OCI-LY7 (cell line): ENCODE data around the gene PIGW. TPM values are rescaled to one million over a fixed set of nuclear protein-coding genes. Genes with fewer than 3 reads are reported as not detected.

Experiments
- BruUV-seq: library from RNA; stranded (reverse); fragments of 400-500 nt; replicated peaks from 2 replicates; lab custom pipeline; 2021; lab: Mats Ljungman, UMichigan
- CTCF ChIA-PET: fragments of 300-600 bp; sonication (Branson Sonifier 250); formaldehyde crosslinking; loops from one replicate; lab custom pipeline; 2022; ENCODE audit warnings: antibody characterized with exemption; ENCODE audit not compliant: unreplicated experiment; lab: Charles Lee
- POLR2A ChIA-PET: fragments of 300-600 bp; sonication (Branson Sonifier 250); formaldehyde crosslinking; loops from one replicate; lab custom pipeline; 2022; ENCODE audit warnings: antibody characterized with exemption; lab: Charles Lee
- DNase-seq: peaks from one replicate; pipeline ENCODE4 v3.0.0-alpha.2; 2015; ENCODE audit warnings: low spot score
- H2AFZ ChIP-seq: fragments of 200-600 bp; sonication (generic), shearing (Covaris generic); 2 replicates; pipeline ENCODE4 v1.6.1; 2014; ENCODE audit warnings: mild to moderate bottlenecking, antibody characterized with exemption, low read length, moderate library complexity
- H3K27ac ChIP-seq: fragments of 200-600 bp; sonication (generic); 2 replicates; pipeline ENCODE4 v1.5.1; 2014; ENCODE audit warnings: mixed run types, low read depth, mild to moderate bottlenecking, moderate library complexity, low read length, inconsistent platforms; ENCODE audit not compliant: poor library complexity, severe bottlenecking
- H3K36me3 ChIP-seq: fragments of 200-600 bp; sonication (generic); 2 replicates; pipeline ENCODE4 v1.6.1; 2014; ENCODE audit warnings: mild to moderate bottlenecking, antibody characterized with exemption, low read length, moderate library complexity, mixed read lengths; ENCODE audit not compliant: insufficient read depth
- H3K4me1 ChIP-seq: fragments of 200-600 bp; sonication (generic); 2 replicates; pipeline ENCODE4 v1.5.1; 2014; ENCODE audit warnings: mild to moderate bottlenecking, low read length; ENCODE audit not compliant: insufficient read depth, poor library complexity, severe bottlenecking
- H3K4me2 ChIP-seq: fragments of 200-600 bp; sonication (generic); 2 replicates; pipeline ENCODE4 v1.6.1; 2014; ENCODE audit warnings: mild to moderate bottlenecking, low read length
- H3K4me3 ChIP-seq: fragments of 200-600 bp; sonication (generic); 2 replicates; pipeline ENCODE4 v1.5.1; 2014; ENCODE audit warnings: mild to moderate bottlenecking, low read depth, low read length; ENCODE audit not compliant: poor library complexity, severe bottlenecking
- H3K79me2 ChIP-seq: fragments of 200-600 bp; sonication (generic); 2 replicates; pipeline ENCODE4 v1.6.1; 2016; ENCODE audit warnings: low read depth, mild to moderate bottlenecking, low read length, moderate library complexity, mixed read lengths; ENCODE audit not compliant: insufficient read depth
- H3K9me2 ChIP-seq: fragments of 200-600 bp; sonication (generic); 2 replicates; pipeline ENCODE4 v1.6.1; 2016; ENCODE audit warnings: mild to moderate bottlenecking, low read length, mixed read lengths; ENCODE audit not compliant: insufficient read depth
- H3K9me3 ChIP-seq: fragments of 200-600 bp; sonication (generic); 2 replicates; pipeline ENCODE4 v1.6.1; 2014; ENCODE audit warnings: mild to moderate bottlenecking, mixed run types, low read length, mixed read lengths
- H4K20me1 ChIP-seq: fragments of 200-600 bp; sonication (generic); 2 replicates; pipeline ENCODE4 v1.6.1; 2014; ENCODE audit warnings: mild to moderate bottlenecking, antibody characterized with exemption, low read length, moderate library complexity, mixed read lengths; ENCODE audit not compliant: insufficient read depth
- CTCF ChIP-seq: fragments of 200-600 bp; sonication (generic); conservative IDR thresholded peaks from 2 replicates; pipeline ENCODE4 v1.5.1; 2014; ENCODE audit warnings: mild to moderate bottlenecking, antibody characterized with exemption, low read length, moderate library complexity, mixed read lengths
- EZH2phosphoT487 ChIP-seq: fragments of 200-600 bp; sonication (generic); IDR thresholded peaks from 2 replicates; pipeline ENCODE4 v1.6.1; 2018; ENCODE audit warnings: low read depth, borderline replicate concordance, mild to moderate bottlenecking, mixed run types, antibody characterized with exemption, low read length, moderate library complexity, mixed read lengths
- intact Hi-C: fragments of 100-400 bp; cut with micrococcal nuclease; formaldehyde crosslinking; loops from one replicate; pipeline ENCODE4 v1.10.0; 2022; ENCODE audit not compliant: unreplicated experiment
- total RNA-seq, 2 experiments: library from RNA; depleted of rRNA in 1 of 2; stranded (reverse); fragments of >200 nt in 1 of 2; shearing (Covaris generic) in 1 of 2; gene quantifications; 2 replicates each; pipeline ENCODE4 v1.2.3, GENCODE V29; 2014 to 2022

The PIGW gene
- total RNA-seq, 2 experiments from 2014 or later: 5.6 to 17.3 TPM

DNA sequence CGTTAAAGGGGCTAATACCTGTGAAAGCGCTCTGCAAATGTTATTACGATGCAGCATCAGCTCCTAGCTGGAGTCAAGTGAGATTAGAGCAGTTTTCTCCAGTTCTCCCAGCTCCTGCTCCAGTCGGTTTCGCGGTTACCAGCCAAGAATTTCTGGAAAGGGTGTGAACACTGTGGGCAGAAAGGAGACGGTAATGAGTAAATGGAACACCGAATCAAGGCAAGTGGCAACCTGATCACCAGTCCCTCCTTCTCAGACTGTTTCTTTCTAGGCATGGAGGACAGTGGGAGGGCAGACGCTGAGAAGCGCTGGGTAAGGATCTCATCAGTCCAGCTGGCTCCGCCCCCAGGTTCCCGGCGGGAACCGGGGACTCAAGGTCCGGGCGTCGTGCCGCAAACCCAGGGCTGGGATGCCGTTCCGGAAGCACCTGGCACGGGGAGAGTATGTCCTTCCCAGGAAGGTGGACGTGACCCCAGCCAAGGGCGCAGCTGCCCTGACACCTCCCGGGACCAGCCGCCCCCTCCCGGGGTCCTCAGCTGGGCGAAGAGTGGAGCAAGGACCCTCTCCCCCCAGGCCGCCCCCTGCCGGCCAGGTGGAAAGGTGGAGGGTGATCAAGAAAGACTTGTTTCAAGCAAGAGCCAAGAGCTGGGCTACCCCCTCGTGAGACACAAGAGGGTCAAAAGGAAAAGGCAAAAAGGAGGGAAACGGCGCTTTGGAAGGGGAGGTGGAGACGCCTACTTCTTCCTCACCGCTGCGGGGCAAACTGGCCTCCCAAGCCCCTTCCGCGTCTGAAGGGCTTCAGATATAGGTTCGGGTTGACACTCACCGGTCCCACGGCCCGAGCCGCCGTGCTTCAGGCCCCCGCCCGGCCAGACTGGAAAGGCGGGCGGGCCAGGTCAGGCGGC, 600 bp upstream of the PIGW start:
- Histone ChIP-seq H3K4me3 (peak overlapping the region; percentile 78), H3K4me1 (peaks cover 32% of the 10 kb centered on the region), H2AFZ (peak overlapping the region; percentile 77), H4K20me1 (no peaks in the 10 kb centered on the region), H3K36me3 (peaks cover 77% of the 10 kb centered on the region), H3K4me2 (peak overlapping the region; percentile 75), H3K9me3 (no peaks in the 10 kb centered on the region), H3K27ac (peak overlapping the region; percentile 91), H3K79me2 (peaks cover 54% of the 10 kb centered on the region), H3K9me2 (no peaks in the 10 kb centered on the region)
- TF ChIP-seq CTCF (peak; percentile 88), EZH2phosphoT487 (no peak)
- intact Hi-C loops: loop anchor here (5.0 kb wide), 1 partner anchor 47 kb away; the partner anchor contains the start of gene ZNHIT3
- BruUV-seq: no TSS peak
- ChIA-PET CTCF (no interaction called here), POLR2A (interaction anchor here (1.0 kb wide), 1 partner anchor 48 kb away, joined by 3 read pairs; the partner anchor contains the start of gene ZNHIT3)
- peak; percentile 66 for DNase-seq

DNA sequence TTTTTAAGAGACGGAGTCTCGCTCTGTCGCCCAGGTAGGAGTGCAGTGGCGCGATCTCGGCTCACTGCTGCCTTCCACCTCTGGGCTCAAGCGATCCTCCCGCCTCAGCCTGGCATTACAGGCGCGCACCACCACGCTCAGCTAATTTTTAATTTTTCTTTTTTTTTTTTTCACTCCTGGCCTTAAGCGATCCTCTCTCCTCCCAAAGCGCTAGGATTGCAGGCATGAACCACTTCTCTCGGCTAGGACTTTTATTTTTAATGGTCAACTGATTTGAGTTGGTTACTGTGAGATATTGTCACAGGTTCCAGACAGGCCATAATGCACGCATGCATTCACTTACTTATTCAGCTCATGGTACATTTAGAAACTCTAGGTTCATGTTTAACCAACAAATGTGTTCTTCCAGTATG, 888 bp downstream of the PIGW start:
- POLR2A ChIA-PET: interaction anchor here (0.7 to 1.0 kb wide), 2 partner anchors 10 to 17 kb away, joined by 4 to 5 read pairs; no protein-coding TSS in a partner anchor
- Histone ChIP-seq H3K27ac (peak overlapping the region; percentile 91), H2AFZ (peak overlapping the region; percentile 57; the same call in 1 of the 2 replicates), H3K4me3 (peak overlapping the region; percentile 78), H3K4me1 (peaks cover 32% of the 10 kb centered on the region), H3K79me2 (peaks cover 54% of the 10 kb centered on the region), H3K9me2 (no peaks in the 10 kb centered on the region), H3K9me3 (no peaks in the 10 kb centered on the region), H4K20me1 (no peaks in the 10 kb centered on the region), H3K36me3 (peaks cover 73% of the 10 kb centered on the region), H3K4me2 (peak overlapping the region; percentile 75)
- intact Hi-C loops: no loop called here
- 0 out of 2 replicates have a peak, but pooled peaks have one; percentile 11 for TF ChIP-seq CTCF
- no peak for TF ChIP-seq EZH2phosphoT487
- BruUV-seq: TSS peak; percentile 73
- CTCF ChIA-PET: interaction anchor here (1.0 kb wide), 1 partner anchor 10 kb away, joined by 3 read pairs; no protein-coding TSS in a partner anchor
- DNase-seq: no peak

DNA sequence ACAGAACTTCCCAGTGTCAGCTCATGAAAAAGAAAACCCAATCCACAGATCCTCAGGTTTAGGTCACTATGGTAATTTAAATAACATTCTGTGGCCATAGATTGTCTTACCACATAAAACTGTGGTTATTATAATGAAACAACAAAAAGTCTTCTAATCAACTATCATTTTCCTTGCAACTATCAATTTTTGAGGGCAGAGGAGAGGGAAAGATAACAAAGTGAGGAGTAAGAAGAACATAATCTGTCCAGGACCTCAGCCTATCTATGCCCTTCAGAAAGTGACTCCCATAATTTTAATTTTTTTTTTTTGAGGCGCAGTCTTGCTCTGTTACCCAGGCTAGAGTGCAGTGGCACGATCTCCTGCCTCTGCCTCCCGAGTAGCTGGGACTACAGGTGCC, 5.9 kb downstream of the PIGW start:
- no peak for TF ChIP-seq EZH2phosphoT487
- TF ChIP-seq CTCF: no peak
- Histone ChIP-seq H3K4me1 (peaks cover 12% of the 10 kb centered on the region), H4K20me1 (no peaks in the 10 kb centered on the region), H3K9me3 (no peaks in the 10 kb centered on the region), H3K36me3 (peaks cover 50% of the 10 kb centered on the region), H2AFZ (no peak overlapping the region), H3K9me2 (no peaks in the 10 kb centered on the region), H3K4me2 (no peak overlapping the region), H3K4me3 (no peak overlapping the region), H3K79me2 (peaks cover 48% of the 10 kb centered on the region), H3K27ac (no peak overlapping the region)
- DNase-seq: no peak
- CTCF ChIA-PET: no interaction called here
- intact Hi-C loops: no loop called here
- no TSS peak for BruUV-seq
- POLR2A ChIA-PET: no interaction called here
